Measurements from ENCODE around the gene PRR29.
A peak's percentile ranks its signal among the peaks of the same experiment; 100 is the strongest.
"Not testable (repeated sequence)": the region's sequence is repeated elsewhere in the genome, so short reads cannot be mapped to it uniquely, and the experiment has no call there.

The PRR29 gene

GRCh38 chr17:64015447-64015846 is 17.3 kb downstream of the PRR29 start:
- no peak for DNase-seq (ENCODE audit: low spot score)

- no peak for DNase-seq (ENCODE audit: low spot score)
Observed at GRCh38 chr17:64016231-64016784, 18.2 kb downstream of the PRR29 start.

GRCh38 chr17:64016974-64017373 is 18.8 kb downstream of the PRR29 start:
- no peak for DNase-seq (ENCODE audit: low spot score)

- DNase-seq (ENCODE audit: low spot score): no peak
Observed at GRCh38 chr17:64017381-64017980, 19.3 kb downstream of the PRR29 start.

- DNase-seq (ENCODE audit: low spot score): not testable (repeated sequence)
Observed at GRCh38 chr17:64019551-64019961, 21.4 kb downstream of the PRR29 start.

GRCh38 chr17:64020056-64020766 is 22.1 kb downstream of the PRR29 start, which contains the start of gene ICAM2:
Gene ICAM2, minus strand, starts transcription at chr17:64020633. Its CDS starts 13,942 bp downstream, at chr17:64006691.
- DNase-seq (ENCODE audit: low spot score): peak; percentile 29

GRCh38 chr17:64022611-64023063 is 24.5 kb downstream of the PRR29 start:
- no peak for DNase-seq (ENCODE audit: low spot score)

- DNase-seq (ENCODE audit: low spot score): no peak
Observed at GRCh38 chr17:64024215-64024654, 26.1 kb downstream of the PRR29 start.

- DNase-seq (ENCODE audit: low spot score): no peak
Observed at GRCh38 chr17:64024781-64025731, 26.9 kb downstream of the PRR29 start.

GRCh38 chr17:64025732-64026294 is 27.7 kb downstream of the PRR29 start:
- DNase-seq (ENCODE audit: low spot score): peak; percentile 38

- DNase-seq (ENCODE audit: low spot score): peak; percentile 66
Observed at GRCh38 chr17:64028874-64029464, 30.8 kb downstream of the PRR29 start.

- no peak for DNase-seq (ENCODE audit: low spot score)
Observed at GRCh38 chr17:64032081-64032480, 33.9 kb downstream of the PRR29 start.

GRCh38 chr17:64036198-64036922 is 38.2 kb downstream of the PRR29 start:
- DNase-seq (ENCODE audit: low spot score): no peak

- DNase-seq (ENCODE audit: low spot score): no peak
Observed at GRCh38 chr17:64037180-64037579, 39.0 kb downstream of the PRR29 start.

GRCh38 chr17:64037802-64038201 is 39.7 kb downstream of the PRR29 start:
- no peak for DNase-seq (ENCODE audit: low spot score)

GRCh38 chr17:64038331-64039105 is 40.4 kb downstream of the PRR29 start:
- DNase-seq (ENCODE audit: low spot score): no peak

GRCh38 chr17:64039106-64039400 is 40.9 kb downstream of the PRR29 start:
- DNase-seq (ENCODE audit: low spot score): no peak

- DNase-seq (ENCODE audit: low spot score): no peak
Observed at GRCh38 chr17:64040206-64040605, 42.1 kb downstream of the PRR29 start.

- DNase-seq (ENCODE audit: low spot score): no peak
Observed at GRCh38 chr17:64041912-64042311, 43.8 kb downstream of the PRR29 start.

Data from pons (tissue), 1 donor.